Uterus (tissue), 4 donors: ENCODE results near the gene RTRAF. TPM values are rescaled to one million over a fixed set of nuclear protein-coding genes. Genes with fewer than 3 reads are reported as not detected.

Experiments used
- DNase-seq, 2 donors: peaks; one replicate each; pipeline ENCODE4 v3.0.0-alpha.2; 2019 to 2020
- H3K27ac ChIP-seq, 2 donors: fragments of 200-600 bp; sonication (generic); 1 replicate in 1 of 2; 2 replicates in 1 of 2; pipeline ENCODE4 v1.5.1; 2016 to 2018
- H3K27me3 ChIP-seq, 2 donors: fragments of 200-600 bp; sonication (generic); one replicate each; pipeline ENCODE4 v1.5.1; 2018 to 2019; ENCODE audit warnings: control low read depth in 1 of 2
- H3K36me3 ChIP-seq, 2 donors: fragments of 200-600 bp; sonication (generic); one replicate each; pipeline ENCODE4 v1.5.1; 2019; ENCODE audit warnings: control low read depth in 1 of 2
- H3K4me1 ChIP-seq, 2 donors: fragments of 200-600 bp; sonication (generic); one replicate each; pipeline ENCODE4 v1.5.1; 2018 to 2019; ENCODE audit warnings: control low read depth in 1 of 2
- H3K4me3 ChIP-seq, 2 donors: fragments of 200-600 bp; sonication (generic); 1 replicate in 1 of 2; 2 replicates in 1 of 2; pipeline ENCODE4 v1.5.1; 2018 to 2019; ENCODE audit warnings: mild to moderate bottlenecking in 1 of 2
- H3K9me3 ChIP-seq, 2 donors: fragments of 200-600 bp; sonication (generic); one replicate each; pipeline ENCODE4 v1.5.1; 2019; ENCODE audit warnings: control low read depth in 1 of 2
- CTCF ChIP-seq, 4 experiments: fragments of 200-600 bp in 2 of 4; fragments of 450-650 bp in 2 of 4; sonication (generic) in 2 of 4; IDR thresholded peaks; one replicate each; pipeline ENCODE4 v1.5.1; 2016 to 2019; ENCODE audit warnings: antibody characterized with exemption in 4 of 4, mild to moderate bottlenecking in 2 of 4, moderate library complexity in 1 of 4
- POLR2A ChIP-seq, 2 donors: fragments of 450-650 bp; IDR thresholded peaks; one replicate each; pipeline ENCODE4 v1.6.1; 2016; ENCODE audit warnings: antibody characterized with exemption in 2 of 2, mild to moderate bottlenecking in 1 of 2, moderate library complexity in 1 of 2
- intact Hi-C: fragments of 100-400 bp; cut with DNase I; formaldehyde crosslinking; loops from one replicate; pipeline ENCODE4 v1.15.1; 2023; ENCODE audit warnings: low total_unique reads
- total RNA-seq, 4 donors: library from RNA; depleted of rRNA in 3 of 4; stranded (reverse); fragments of >200 nt in 3 of 4; gene quantifications; one replicate each; pipeline versions ENCODE4 v1.1.0 to v1.2.4, GENCODE V29; 2014 to 2023
- donor health status: DM: yes; HTN: yes; CAD: no.

RTRAF gene
- total RNA-seq, 4 donors from 2014 or later, result 21.8 to 129 (median 44.4) TPM

GRCh38 chr14:51990488-51990887 is 1.1 kb downstream of the RTRAF start:
- intact Hi-C loops, result no loop called here
- Histone ChIP-seq H3K4me1 (peaks cover 0 to 6% of the 10 kb centered on the region in 2 donors), H3K27ac (no peak overlapping the region), H3K27me3 (no peaks in the 10 kb centered on the region), H3K36me3 (no peaks in the 10 kb centered on the region), H3K9me3 (no peaks in the 10 kb centered on the region), H3K4me3 (peak overlapping the region in 1 of 2 donors; percentile 96)
- TF ChIP-seq CTCF (IDR thresholded peaks at IDR 0.05) (no peak), POLR2A (IDR thresholded peaks at IDR 0.05) (no peak)
- DNase-seq, result no peak

GRCh38 chr14:51993285-51993920 is 4.1 kb downstream of the RTRAF start:
- no peaks in the 10 kb centered on the region for H3K36me3 ChIP-seq
- no peak for DNase-seq
- intact Hi-C loops, result no loop called here
- no peak overlapping the region for H3K27ac ChIP-seq
- no peak overlapping the region for H3K4me3 ChIP-seq
- H3K27me3 ChIP-seq, result no peaks in the 10 kb centered on the region
- TF ChIP-seq POLR2A (IDR thresholded peaks at IDR 0.05) (no peak), CTCF (IDR thresholded peaks at IDR 0.05) (no peak)
- H3K9me3 ChIP-seq, result no peaks in the 10 kb centered on the region
- H3K4me1 ChIP-seq, result peaks cover 0 to 6% of the 10 kb centered on the region in 2 donors

- intact Hi-C loops, result no loop called here
- no peak overlapping the region for H3K4me3 ChIP-seq
- DNase-seq, result no peak
- H3K4me1 ChIP-seq, result no peaks in the 10 kb centered on the region
- H3K9me3 ChIP-seq, result no peaks in the 10 kb centered on the region
- H3K27me3 ChIP-seq, result no peaks in the 10 kb centered on the region
- TF ChIP-seq POLR2A (IDR thresholded peaks at IDR 0.05), result no peak
- peak; percentile 65 to 84 (median 74) for TF ChIP-seq CTCF (IDR thresholded peaks at IDR 0.05)
- H3K36me3 ChIP-seq, result no peaks in the 10 kb centered on the region
- H3K27ac ChIP-seq, result no peak overlapping the region
These were observed 6.9 kb downstream of the RTRAF start for GRCh38 chr14:51996148-51996746.

- intact Hi-C loops, result no loop called here
These were observed 9.0 kb downstream of the RTRAF start for GRCh38 chr14:51998348-51998747.

More at GRCh38 chr14:51998348-51998747, 9.0 kb downstream of the RTRAF start:
- H3K36me3 ChIP-seq, result no peaks in the 10 kb centered on the region
- no peaks in the 10 kb centered on the region for H3K27me3 ChIP-seq
- no peak overlapping the region for H3K4me3 ChIP-seq
- no peaks in the 10 kb centered on the region for H3K4me1 ChIP-seq
- no peaks in the 10 kb centered on the region for H3K9me3 ChIP-seq
- DNase-seq, result no peak
- no peak for TF ChIP-seq CTCF (IDR thresholded peaks at IDR 0.05)
- TF ChIP-seq POLR2A (IDR thresholded peaks at IDR 0.05), result no peak
- no peak overlapping the region for H3K27ac ChIP-seq
